Measurements from ENCODE around the gene POLR2E.

DNA sequence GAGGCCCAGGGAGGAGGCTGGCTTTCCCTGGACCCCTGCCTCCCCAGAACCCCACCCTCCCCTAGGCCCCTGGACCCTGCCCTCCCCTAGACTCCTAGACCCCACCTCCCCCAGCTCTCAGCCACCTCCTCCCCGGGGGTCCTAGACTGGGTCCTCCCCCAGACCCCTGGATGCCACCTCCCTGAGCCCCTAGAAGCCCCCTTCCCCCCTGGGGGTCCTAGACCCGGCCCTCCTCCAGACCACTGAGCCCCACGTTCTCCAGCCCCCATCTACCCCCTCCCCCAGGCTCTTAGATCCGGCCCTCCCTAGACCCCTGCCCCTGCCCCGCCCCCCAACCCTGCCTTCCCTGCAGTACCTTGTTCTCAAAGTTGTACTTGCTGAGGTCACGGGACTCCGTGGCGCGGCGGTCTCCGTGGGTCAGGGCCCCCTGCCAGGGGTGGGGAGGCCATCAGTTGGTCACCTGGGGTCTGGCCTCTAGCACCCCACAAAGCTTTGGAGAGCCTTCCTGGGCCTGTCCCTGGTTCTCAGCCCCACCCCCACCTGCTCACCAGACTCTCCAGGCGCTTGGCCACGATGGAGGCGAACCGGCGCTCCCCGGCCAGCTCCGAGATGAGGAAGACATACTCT lies 16.6 kb upstream of the POLR2E start:
- TF ChIP-seq, protein P1, sequence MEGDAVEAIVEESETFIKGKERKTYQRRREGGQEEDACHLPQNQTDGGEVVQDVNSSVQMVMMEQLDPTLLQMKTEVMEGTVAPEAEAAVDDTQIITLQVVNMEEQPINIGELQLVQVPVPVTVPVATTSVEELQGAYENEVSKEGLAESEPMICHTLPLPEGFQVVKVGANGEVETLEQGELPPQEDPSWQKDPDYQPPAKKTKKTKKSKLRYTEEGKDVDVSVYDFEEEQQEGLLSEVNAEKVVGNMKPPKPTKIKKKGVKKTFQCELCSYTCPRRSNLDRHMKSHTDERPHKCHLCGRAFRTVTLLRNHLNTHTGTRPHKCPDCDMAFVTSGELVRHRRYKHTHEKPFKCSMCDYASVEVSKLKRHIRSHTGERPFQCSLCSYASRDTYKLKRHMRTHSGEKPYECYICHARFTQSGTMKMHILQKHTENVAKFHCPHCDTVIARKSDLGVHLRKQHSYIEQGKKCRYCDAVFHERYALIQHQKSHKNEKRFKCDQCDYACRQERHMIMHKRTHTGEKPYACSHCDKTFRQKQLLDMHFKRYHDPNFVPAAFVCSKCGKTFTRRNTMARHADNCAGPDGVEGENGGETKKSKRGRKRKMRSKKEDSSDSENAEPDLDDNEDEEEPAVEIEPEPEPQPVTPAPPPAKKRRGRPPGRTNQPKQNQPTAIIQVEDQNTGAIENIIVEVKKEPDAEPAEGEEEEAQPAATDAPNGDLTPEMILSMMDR (IDR thresholded peaks at IDR 0.05): no peak
- TF ChIP-seq EP300 (IDR thresholded peaks at IDR 0.05) (no peak), POLR2A (IDR thresholded peaks at IDR 0.05) (no peak)
